Esophagus muscularis mucosa (tissue), 4 donors: ENCODE data around the gene CRHBP. TPM values are rescaled to one million over a fixed set of nuclear protein-coding genes. Genes with fewer than 3 reads are reported as not detected.

Experiments used
- DNase-seq: peaks from one replicate; pipeline ENCODE4 v3.0.0-alpha.2; 2017; ENCODE audit errors: extremely low spot score
- H3K27ac ChIP-seq, 4 donors: fragments of 200-600 bp; sonication (generic); replicated peaks in 1 of 4; 1 replicate in 3 of 4; 2 replicates in 1 of 4; pipeline ENCODE4 v1.5.1; 2016 to 2019; ENCODE audit warnings: mild to moderate bottlenecking in 1 of 4
- H3K27me3 ChIP-seq, 4 donors: fragments of 200-600 bp; sonication (generic); one replicate each; pipeline versions ENCODE4 v1.5.1 to v1.6.0; 2016 to 2019
- H3K36me3 ChIP-seq, 4 donors: fragments of 200-600 bp; sonication (generic); one replicate each; pipeline ENCODE4 v1.5.1; 2016 to 2019
- H3K4me1 ChIP-seq, 4 donors: fragments of 200-600 bp; sonication (generic); one replicate each; pipeline ENCODE4 v1.5.1; 2016 to 2019
- H3K4me3 ChIP-seq, 4 donors: fragments of 200-600 bp; sonication (generic); 1 replicate in 2 of 4; 2 replicates in 2 of 4; pipeline ENCODE4 v1.5.1; 2016 to 2019; ENCODE audit warnings: mild to moderate bottlenecking in 4 of 4, moderate library complexity in 1 of 4
- H3K9me3 ChIP-seq, 4 donors: fragments of 200-600 bp; sonication (generic); 1 replicate in 3 of 4; 2 replicates in 1 of 4; pipeline ENCODE4 v1.5.1; 2016 to 2019
- EP300 ChIP-seq: sonication (generic); formaldehyde crosslinking; IDR thresholded peaks from one replicate; pipeline ENCODE4 v1.6.1; 2017; ENCODE audit warnings: antibody characterized with exemption
- POLR2A ChIP-seq: fragments of 450-650 bp; IDR thresholded peaks from one replicate; pipeline ENCODE4 v1.6.1; 2017; ENCODE audit warnings: antibody characterized with exemption, moderate library complexity, mild to moderate bottlenecking, low read depth
- POLR2AphosphoS5 ChIP-seq, 2 donors: sonication (generic); formaldehyde crosslinking; IDR thresholded peaks; one replicate each; pipeline ENCODE4 v1.6.1; 2017; ENCODE audit warnings: antibody characterized with exemption in 2 of 2
- WGBS: methylation state at CpG from one replicate; pipeline ENCODE4 v1.1.5; 2018; 5-methylcytosine and 5-hydroxymethylcytosine counted together
- intact Hi-C: fragments of 100-400 bp; cut with DNase I; formaldehyde crosslinking; loops from one replicate; pipeline ENCODE4 v1.15.1; 2023
- total RNA-seq, 4 donors: library from RNA; depleted of rRNA; stranded (reverse); fragments of >200 nt; gene quantifications; one replicate each; pipeline versions ENCODE4 v1.1.0 to v1.2.1, GENCODE V29; 2016
- TF ChIP-seq, protein P1 (sequence below), 3 experiments: fragments of 200-600 bp in 2 of 3; fragments of 450-650 bp in 1 of 3; sonication (generic) in 2 of 3; IDR thresholded peaks; one replicate each; pipeline ENCODE4 v1.5.1; 2017 to 2019; ENCODE audit warnings: antibody characterized with exemption in 3 of 3, mild to moderate bottlenecking in 2 of 3, moderate library complexity in 1 of 3

CRHBP gene
- total RNA-seq, 4 donors from 2014 or later = 0.52 to 1.8 (median 0.84) TPM; not detected in 1

DNA sequence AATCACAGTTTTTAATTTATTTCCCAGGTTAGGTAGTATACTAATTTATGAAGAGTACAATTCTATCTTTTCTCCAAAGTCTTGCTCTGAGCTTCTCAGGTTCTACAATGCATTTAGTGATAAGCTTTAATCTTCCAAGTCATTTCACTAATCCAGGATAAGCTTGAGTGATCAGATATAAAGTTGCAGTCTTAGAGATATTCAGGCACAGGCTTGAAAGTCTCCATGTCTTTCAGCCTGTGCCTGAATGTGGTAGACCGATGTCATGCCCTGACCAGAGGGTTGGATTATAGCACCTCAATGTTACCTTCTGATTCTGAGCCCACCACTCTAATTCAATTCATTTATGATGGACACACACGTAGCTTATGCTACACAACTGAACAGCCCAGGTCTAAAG lies 3.2 kb downstream of the CRHBP start:
- H3K4me3 ChIP-seq = no peak overlapping the region
- peaks cover 6 to 16% (median 9%) of the 10 kb centered on the region in 4 donors for H3K4me1 ChIP-seq
- WGBS = 88% methylated on average over 2 of the region's 2 CpGs
- H3K9me3 ChIP-seq = no peaks in the 10 kb centered on the region
- TF ChIP-seq, protein P1, sequence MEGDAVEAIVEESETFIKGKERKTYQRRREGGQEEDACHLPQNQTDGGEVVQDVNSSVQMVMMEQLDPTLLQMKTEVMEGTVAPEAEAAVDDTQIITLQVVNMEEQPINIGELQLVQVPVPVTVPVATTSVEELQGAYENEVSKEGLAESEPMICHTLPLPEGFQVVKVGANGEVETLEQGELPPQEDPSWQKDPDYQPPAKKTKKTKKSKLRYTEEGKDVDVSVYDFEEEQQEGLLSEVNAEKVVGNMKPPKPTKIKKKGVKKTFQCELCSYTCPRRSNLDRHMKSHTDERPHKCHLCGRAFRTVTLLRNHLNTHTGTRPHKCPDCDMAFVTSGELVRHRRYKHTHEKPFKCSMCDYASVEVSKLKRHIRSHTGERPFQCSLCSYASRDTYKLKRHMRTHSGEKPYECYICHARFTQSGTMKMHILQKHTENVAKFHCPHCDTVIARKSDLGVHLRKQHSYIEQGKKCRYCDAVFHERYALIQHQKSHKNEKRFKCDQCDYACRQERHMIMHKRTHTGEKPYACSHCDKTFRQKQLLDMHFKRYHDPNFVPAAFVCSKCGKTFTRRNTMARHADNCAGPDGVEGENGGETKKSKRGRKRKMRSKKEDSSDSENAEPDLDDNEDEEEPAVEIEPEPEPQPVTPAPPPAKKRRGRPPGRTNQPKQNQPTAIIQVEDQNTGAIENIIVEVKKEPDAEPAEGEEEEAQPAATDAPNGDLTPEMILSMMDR (IDR thresholded peaks at IDR 0.05) = no peak
- TF ChIP-seq EP300 (no peak), POLR2AphosphoS5 (IDR thresholded peaks at IDR 0.05) (no peak), POLR2A (no peak)
- no peak overlapping the region for H3K27ac ChIP-seq
- no peaks in the 10 kb centered on the region for H3K36me3 ChIP-seq
- peaks cover 0 to 25% (median 16%) of the 10 kb centered on the region in 4 donors for H3K27me3 ChIP-seq
- no peak for DNase-seq
- intact Hi-C loops = no loop called here

DNA sequence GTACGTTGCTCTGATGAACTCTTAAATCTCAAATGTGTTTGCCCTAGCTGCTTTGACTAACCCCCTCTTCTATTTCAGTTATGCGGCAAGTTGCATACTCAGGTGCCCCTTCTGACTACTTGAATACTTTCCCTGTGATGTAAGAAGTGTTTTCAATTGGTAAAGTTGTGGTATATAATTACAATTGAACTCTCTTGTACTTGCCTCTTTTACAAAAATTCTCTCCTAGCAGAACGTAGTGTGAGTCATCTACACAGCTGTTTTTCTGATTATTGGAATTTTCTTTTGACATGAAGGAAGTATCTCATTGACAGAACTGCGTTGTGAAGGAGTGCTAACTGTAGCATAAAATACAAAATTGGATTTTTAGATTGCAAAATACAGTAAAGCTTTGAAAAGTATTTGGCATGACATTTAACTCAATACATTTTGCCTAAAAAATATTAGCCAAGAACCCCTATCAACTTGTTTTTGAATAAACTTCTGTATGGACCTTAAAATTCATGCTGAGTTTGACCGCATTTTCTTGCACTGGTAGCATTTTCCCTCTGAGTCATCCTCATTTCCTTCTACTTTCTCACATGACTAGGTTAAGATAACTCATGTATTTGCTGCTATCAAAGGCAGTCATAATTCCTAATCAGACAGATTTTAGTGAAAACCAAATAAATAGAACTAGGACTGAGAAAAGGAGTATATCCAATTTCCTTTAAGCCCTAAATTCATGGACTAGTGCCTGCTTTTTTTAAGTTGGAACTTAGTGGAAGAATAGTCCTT lies 6.3 kb downstream of the CRHBP start:
- no peak overlapping the region for H3K4me3 ChIP-seq
- intact Hi-C loops = no loop called here
- 52% methylated on average over 5 of the region's 5 CpGs for WGBS
- no peaks in the 10 kb centered on the region for H3K36me3 ChIP-seq
- TF ChIP-seq POLR2AphosphoS5 (IDR thresholded peaks at IDR 0.05) (no peak), POLR2A (no peak), EP300 (no peak)
- TF ChIP-seq, protein P1 (IDR thresholded peaks at IDR 0.05) = no peak
- H3K27ac ChIP-seq = no peak overlapping the region
- H3K9me3 ChIP-seq = no peaks in the 10 kb centered on the region
- no peak for DNase-seq
- peaks cover under 1 to 4% (median under 1%) of the 10 kb centered on the region in 4 donors for H3K4me1 ChIP-seq
- peaks cover 0 to 9% (median 3%) of the 10 kb centered on the region in 4 donors for H3K27me3 ChIP-seq

DNA sequence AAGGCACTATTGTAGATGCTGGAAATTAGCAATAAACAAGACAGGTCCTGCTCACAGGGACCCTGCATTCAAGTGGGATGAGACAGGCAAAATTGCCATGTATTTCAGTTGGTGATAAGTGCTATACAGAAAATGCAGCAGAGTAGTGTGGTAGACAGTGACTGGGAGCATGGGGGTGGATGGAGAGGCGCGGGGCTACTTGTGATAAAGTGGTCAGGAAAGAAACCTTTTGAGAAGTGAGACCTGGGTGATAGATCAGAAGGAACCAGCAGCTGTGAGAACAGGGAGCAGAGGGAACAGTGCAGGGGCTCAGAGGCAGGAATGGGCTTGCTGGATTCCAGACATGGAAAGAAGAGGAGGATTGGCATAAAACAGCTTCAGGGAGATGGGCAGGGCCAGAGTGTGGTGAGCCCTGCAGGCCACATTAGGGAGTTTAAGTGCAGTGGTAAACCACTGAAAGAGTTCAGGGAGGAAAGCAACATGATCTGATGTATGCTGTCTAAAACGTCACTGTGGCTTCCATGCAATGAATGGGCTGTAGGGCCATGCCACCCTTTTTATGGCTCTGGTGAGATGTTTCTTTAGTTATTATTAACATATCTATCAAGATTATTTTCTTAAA lies 7.3 kb downstream of the CRHBP start:
- Histone ChIP-seq H3K36me3 (no peaks in the 10 kb centered on the region), H3K4me1 (no peaks in the 10 kb centered on the region), H3K9me3 (no peaks in the 10 kb centered on the region), H3K4me3 (no peak overlapping the region), H3K27ac (no peak overlapping the region), H3K27me3 (no peaks in the 10 kb centered on the region)
- no peak for DNase-seq
- 84% methylated on average over 3 of the region's 3 CpGs for WGBS
- TF ChIP-seq, protein P1 (IDR thresholded peaks at IDR 0.05) = no peak
- TF ChIP-seq EP300 = no peak
- no peak for TF ChIP-seq POLR2A
- no peak for TF ChIP-seq POLR2AphosphoS5 (IDR thresholded peaks at IDR 0.05)
- intact Hi-C loops = no loop called here

DNA sequence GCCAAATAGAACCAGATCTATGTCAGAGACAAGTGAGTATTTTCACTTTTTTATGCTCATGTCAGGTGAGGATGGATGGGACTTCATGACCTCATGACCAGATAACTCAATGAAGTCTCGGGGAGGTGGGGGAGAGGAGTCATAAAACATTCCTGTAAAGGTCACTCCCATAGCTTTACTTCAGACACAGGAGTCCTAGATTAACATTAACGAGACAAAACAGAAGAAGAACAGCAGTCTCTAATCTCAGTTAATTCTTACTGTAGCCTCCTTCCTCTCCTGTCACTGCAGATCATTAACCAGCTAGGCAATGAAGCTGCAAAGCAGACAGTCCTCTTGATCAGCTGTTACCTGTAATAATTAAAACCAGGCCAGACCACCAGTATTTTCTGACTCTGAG lies 11.2 kb downstream of the CRHBP start:
- Histone ChIP-seq H3K27ac (no peak overlapping the region), H3K4me1 (no peaks in the 10 kb centered on the region), H3K36me3 (no peaks in the 10 kb centered on the region), H3K9me3 (no peaks in the 10 kb centered on the region), H3K4me3 (no peak overlapping the region), H3K27me3 (no peaks in the 10 kb centered on the region)
- 56% methylated on average over 2 of the region's 2 CpGs for WGBS
- no peak for DNase-seq
- TF ChIP-seq EP300 = no peak
- no peak for TF ChIP-seq POLR2A
- no peak for TF ChIP-seq POLR2AphosphoS5 (IDR thresholded peaks at IDR 0.05)
- TF ChIP-seq, protein P1 (IDR thresholded peaks at IDR 0.05) = no peak
- intact Hi-C loops = no loop called here
